Cardiac muscle cell (in vitro differentiated cells and primary cell): ENCODE results near the gene SNRK. TPM values are rescaled to one million over a fixed set of nuclear protein-coding genes. Genes with fewer than 3 reads are reported as not detected.
A peak's percentile ranks its signal among the peaks of the same experiment; 100 is the strongest.

Source experiments
- DNase-seq, 2 donors: peaks; one replicate each; pipeline versions ENCODE4 v3.0.0 to v3.0.0-alpha.2; 2010 to 2017; ENCODE audit warnings: low read depth in 1 of 2, low spot score in 1 of 2
- H3K27ac ChIP-seq: fragments of 200-600 bp; sonication (generic); 2 replicates; pipeline ENCODE4 v1.5.1; 2016
- H3K27me3 ChIP-seq: fragments of 200-600 bp; sonication (generic); 2 replicates; pipeline ENCODE4 v1.6.0; 2016; ENCODE audit warnings: control low read depth
- H3K36me3 ChIP-seq: fragments of 200-600 bp; sonication (generic); 2 replicates; pipeline ENCODE4 v1.5.1; 2016; ENCODE audit warnings: control low read depth
- H3K4me1 ChIP-seq: fragments of 200-600 bp; sonication (generic); 2 replicates; pipeline ENCODE4 v1.8.1; 2017; ENCODE audit warnings: low read depth, mild to moderate bottlenecking, mixed run types
- H3K4me3 ChIP-seq: fragments of 200-600 bp; sonication (generic); 2 replicates; pipeline ENCODE4 v1.5.1; 2016; ENCODE audit warnings: mild to moderate bottlenecking
- H3K9me3 ChIP-seq: fragments of 200-600 bp; sonication (generic); 2 replicates; pipeline ENCODE4 v1.5.1; 2017; ENCODE audit warnings: low read depth, mild to moderate bottlenecking, control low read depth
- CTCF ChIP-seq: IDR thresholded peaks from 2 replicates; pipeline ENCODE4 v1.5.1; 2012; ENCODE audit warnings: low read depth, mild to moderate bottlenecking, low read length
- polyA plus RNA-seq: library from polyadenylated mRNA; unstranded; fragments of >200 nt; fragmentation: Nextera tagmentation; extraction: Ambion mirVana; gene quantifications from 2 replicates; pipeline ENCODE4 v1.2.1, GENCODE V29; 2016
- total RNA-seq: library from RNA; depleted of rRNA; stranded (reverse); fragments of >200 nt; gene quantifications from 2 replicates; pipeline ENCODE4 v1.2.3, GENCODE V29; 2016

SNRK gene
- total and polyA plus RNA-seq, 2 experiments from 2014 or later = 4.6 to 15.6 TPM

DNA sequence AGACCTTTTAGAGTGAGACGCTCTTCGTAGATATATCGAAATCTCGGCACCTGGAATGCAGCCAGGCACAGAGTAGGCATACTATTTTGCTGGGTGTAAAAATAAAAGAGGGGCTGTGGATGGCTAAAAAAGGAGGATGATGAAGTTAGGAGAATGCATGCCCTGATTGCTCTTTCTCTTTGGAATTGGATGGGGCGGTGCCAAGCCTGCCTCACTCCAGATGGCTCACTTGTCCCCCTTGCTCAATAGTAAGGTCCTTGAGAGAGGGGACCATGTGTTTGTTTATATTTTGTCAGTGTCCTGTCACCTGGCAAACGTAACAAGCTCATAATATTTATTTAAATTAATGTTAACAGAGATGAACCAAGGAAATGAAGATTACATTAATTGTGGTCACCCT lies 33.0 kb downstream of the SNRK start:
- Histone ChIP-seq H3K9me3 (no peaks in the 10 kb centered on the region), H3K4me3 (no peak overlapping the region), H3K27me3 (no peaks in the 10 kb centered on the region), H3K27ac (no peak overlapping the region), H3K4me1 (no peaks in the 10 kb centered on the region), H3K36me3 (no peaks in the 10 kb centered on the region)
- DNase-seq = peak in 1 of 2 donors; percentile 5
- no peak for TF ChIP-seq CTCF

- H3K9me3 ChIP-seq = no peaks in the 10 kb centered on the region
- no peak overlapping the region for H3K27ac ChIP-seq
- DNase-seq = no peak
- no peaks in the 10 kb centered on the region for H3K27me3 ChIP-seq
- H3K4me1 ChIP-seq = no peaks in the 10 kb centered on the region
- TF ChIP-seq CTCF = no peak
- H3K36me3 ChIP-seq = no peaks in the 10 kb centered on the region
- H3K4me3 ChIP-seq = no peak overlapping the region
Observed at GRCh38 chr3:43319794-43320193, 33.5 kb downstream of the SNRK start.

GRCh38 chr3:43320288-43320687 lies 33.9 kb downstream of the SNRK start:
- Histone ChIP-seq H3K4me1 (no peaks in the 10 kb centered on the region), H3K4me3 (no peak overlapping the region), H3K9me3 (no peaks in the 10 kb centered on the region), H3K27ac (no peak overlapping the region), H3K27me3 (no peaks in the 10 kb centered on the region), H3K36me3 (no peaks in the 10 kb centered on the region)
- DNase-seq = no peak
- no peak for TF ChIP-seq CTCF

GRCh38 chr3:43323541-43323940 lies 37.2 kb downstream of the SNRK start:
- Histone ChIP-seq H3K9me3 (no peaks in the 10 kb centered on the region), H3K27me3 (no peaks in the 10 kb centered on the region), H3K36me3 (no peaks in the 10 kb centered on the region), H3K27ac (no peak overlapping the region), H3K4me1 (peaks cover 22% of the 10 kb centered on the region), H3K4me3 (no peak overlapping the region)
- DNase-seq = no peak
- TF ChIP-seq CTCF = no peak

- no peaks in the 10 kb centered on the region for H3K36me3 ChIP-seq
- DNase-seq = peak; percentile 51 to 72
- H3K4me1 ChIP-seq = peaks cover 22% of the 10 kb centered on the region
- H3K27ac ChIP-seq = peak overlapping the region; percentile 73
- H3K4me3 ChIP-seq = no peak overlapping the region
- TF ChIP-seq CTCF = no peak
- no peaks in the 10 kb centered on the region for H3K9me3 ChIP-seq
- H3K27me3 ChIP-seq = no peaks in the 10 kb centered on the region
Observed at GRCh38 chr3:43326891-43327581, 40.7 kb downstream of the SNRK start.
